MM.1S (cell line): ENCODE measurements around the gene ASTE1.
"Not testable (repeated sequence)": the region's sequence is repeated elsewhere in the genome, so short reads cannot be mapped to it uniquely, and the experiment has no call there.

Experiments used
- DNase-seq: peaks from one replicate; pipeline ENCODE4 v3.0.0-alpha.2; 2015
- H2AFZ ChIP-seq: fragments of 300-600 bp; sonication (generic); 2 replicates; pipeline ENCODE4 v1.6.0; 2016; ENCODE audit warnings: antibody characterized with exemption, low read length
- H3F3A ChIP-seq: fragments of 300-600 bp; sonication (generic); 2 replicates; pipeline ENCODE4 v1.6.1; 2016; ENCODE audit warnings: mild to moderate bottlenecking, antibody characterized with exemption, low read length, moderate library complexity, mixed read lengths; ENCODE audit not compliant: insufficient read depth
- H3K27ac ChIP-seq: fragments of 300-600 bp; sonication (generic); 2 replicates; pipeline ENCODE4 v1.5.1; 2016; ENCODE audit warnings: mild to moderate bottlenecking, low read length
- H3K27me3 ChIP-seq: fragments of 300-600 bp; sonication (generic); replicated peaks from 2 replicates; pipeline ENCODE4 v1.6.0; 2016; ENCODE audit warnings: low read length; ENCODE audit not compliant: insufficient read depth
- H3K36me3 ChIP-seq: fragments of 300-600 bp; sonication (generic); replicated peaks from 2 replicates; pipeline ENCODE4 v1.6.1; 2016; ENCODE audit warnings: mild to moderate bottlenecking, low read length, mixed read lengths; ENCODE audit not compliant: insufficient read depth
- H3K4me1 ChIP-seq: fragments of 300-600 bp; sonication (generic); 2 replicates; pipeline ENCODE4 v1.6.1; 2016; ENCODE audit warnings: low read length, mixed read lengths
- H3K4me2 ChIP-seq: fragments of 300-600 bp; sonication (generic); 2 replicates; pipeline ENCODE4 v1.6.0; 2016; ENCODE audit warnings: low read depth, low read length
- H3K4me3 ChIP-seq: fragments of 300-600 bp; sonication (generic); 2 replicates; pipeline ENCODE4 v1.5.1; 2016; ENCODE audit warnings: low read length, mixed read lengths
- H3K79me2 ChIP-seq: fragments of 300-600 bp; sonication (generic); 2 replicates; pipeline ENCODE4 v1.6.1; 2016; ENCODE audit warnings: mixed run types, low read length, mixed read lengths
- H3K9ac ChIP-seq: fragments of 300-600 bp; sonication (generic); 2 replicates; pipeline ENCODE4 v1.6.1; 2016; ENCODE audit warnings: low read length, mixed read lengths
- H3K9me2 ChIP-seq: fragments of 300-600 bp; sonication (generic); replicated peaks from 2 replicates; pipeline ENCODE4 v1.6.1; 2016; ENCODE audit warnings: mild to moderate bottlenecking, low read length, mixed read lengths; ENCODE audit not compliant: insufficient read depth
- H3K9me3 ChIP-seq: fragments of 300-600 bp; sonication (generic); replicated peaks from 2 replicates; pipeline ENCODE4 v1.6.1; 2016; ENCODE audit warnings: mild to moderate bottlenecking, low read length, mixed read lengths; ENCODE audit not compliant: insufficient read depth
- H4K20me1 ChIP-seq: fragments of 300-600 bp; sonication (generic); 2 replicates; pipeline ENCODE4 v1.6.1; 2016; ENCODE audit warnings: mild to moderate bottlenecking, low read length, moderate library complexity, mixed read lengths; ENCODE audit not compliant: insufficient read depth
- EZH2 ChIP-seq: fragments of 300-600 bp; sonication (generic); optimal IDR thresholded peaks from 2 replicates; pipeline ENCODE3; 2017; ENCODE audit warnings: low read depth, mild to moderate bottlenecking, antibody characterized with exemption, low read length, mixed read lengths
- EZH2phosphoT487 ChIP-seq: fragments of 300-600 bp; sonication (generic); IDR thresholded peaks from 2 replicates; pipeline ENCODE4 v1.6.1; 2018; ENCODE audit warnings: antibody characterized with exemption, low read length
- TF ChIP-seq, protein P1 (sequence below): fragments of 300-600 bp; sonication (generic); IDR thresholded peaks from 2 replicates; pipeline ENCODE4 v1.5.1; 2016; ENCODE audit warnings: antibody characterized with exemption, low read length, mixed read lengths

The ASTE1 gene

DNA sequence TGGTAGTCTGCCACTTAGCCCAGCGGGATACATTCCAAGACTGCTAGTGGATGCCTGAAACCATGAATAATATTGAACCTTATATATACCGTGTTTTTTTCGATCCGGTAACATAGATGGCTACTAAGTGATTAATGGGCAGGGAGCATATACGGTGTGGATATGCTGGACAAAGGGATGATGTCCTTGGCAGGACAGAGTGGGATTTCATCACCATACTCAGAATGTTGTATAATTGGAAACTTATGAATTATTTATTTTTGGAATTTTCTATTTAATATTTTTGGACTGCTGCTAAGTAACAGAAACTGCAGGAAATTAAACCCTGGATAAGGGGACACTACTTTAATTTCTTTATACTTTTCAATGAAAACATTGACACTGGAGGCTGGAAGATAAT is 53.2 kb downstream of the ASTE1 start:
- Histone ChIP-seq H3K4me1 (no peaks in the 10 kb centered on the region), H3K9me3 (no peaks in the 10 kb centered on the region), H3K27me3 (no peaks in the 10 kb centered on the region), H3F3A (no peaks in the 10 kb centered on the region), H3K4me3 (no peak overlapping the region), H3K27ac (no peak overlapping the region), H3K79me2 (no peaks in the 10 kb centered on the region), H3K9me2 (no peaks in the 10 kb centered on the region), H3K4me2 (no peak overlapping the region), H3K9ac (no peak overlapping the region), H2AFZ (no peak overlapping the region), H4K20me1 (no peaks in the 10 kb centered on the region), H3K36me3 (no peaks in the 10 kb centered on the region)
- TF ChIP-seq, protein P1, sequence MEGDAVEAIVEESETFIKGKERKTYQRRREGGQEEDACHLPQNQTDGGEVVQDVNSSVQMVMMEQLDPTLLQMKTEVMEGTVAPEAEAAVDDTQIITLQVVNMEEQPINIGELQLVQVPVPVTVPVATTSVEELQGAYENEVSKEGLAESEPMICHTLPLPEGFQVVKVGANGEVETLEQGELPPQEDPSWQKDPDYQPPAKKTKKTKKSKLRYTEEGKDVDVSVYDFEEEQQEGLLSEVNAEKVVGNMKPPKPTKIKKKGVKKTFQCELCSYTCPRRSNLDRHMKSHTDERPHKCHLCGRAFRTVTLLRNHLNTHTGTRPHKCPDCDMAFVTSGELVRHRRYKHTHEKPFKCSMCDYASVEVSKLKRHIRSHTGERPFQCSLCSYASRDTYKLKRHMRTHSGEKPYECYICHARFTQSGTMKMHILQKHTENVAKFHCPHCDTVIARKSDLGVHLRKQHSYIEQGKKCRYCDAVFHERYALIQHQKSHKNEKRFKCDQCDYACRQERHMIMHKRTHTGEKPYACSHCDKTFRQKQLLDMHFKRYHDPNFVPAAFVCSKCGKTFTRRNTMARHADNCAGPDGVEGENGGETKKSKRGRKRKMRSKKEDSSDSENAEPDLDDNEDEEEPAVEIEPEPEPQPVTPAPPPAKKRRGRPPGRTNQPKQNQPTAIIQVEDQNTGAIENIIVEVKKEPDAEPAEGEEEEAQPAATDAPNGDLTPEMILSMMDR = no peak
- TF ChIP-seq EZH2 (no peak), EZH2phosphoT487 (no peak)
- no peak for DNase-seq

DNA sequence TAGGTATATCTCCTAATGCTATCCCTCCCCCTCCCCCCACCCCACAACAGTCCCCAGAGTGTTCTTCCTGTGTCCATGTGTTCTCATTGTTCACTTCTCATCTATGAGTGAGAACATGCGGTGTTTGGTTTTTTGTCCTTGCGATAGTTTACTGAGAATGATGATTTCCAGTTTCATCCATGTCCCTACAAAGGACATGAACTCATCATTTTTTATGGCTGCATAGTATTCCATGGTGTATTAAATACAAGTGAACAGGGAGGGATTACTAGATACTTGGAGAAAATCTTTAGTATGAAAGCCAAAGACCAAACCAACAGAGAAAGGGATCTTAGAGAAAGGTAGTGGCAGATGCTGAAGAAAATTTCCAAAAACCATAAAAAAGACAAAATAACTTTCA is 54.0 kb downstream of the ASTE1 start:
- H2AFZ ChIP-seq, H3K27ac ChIP-seq, H4K20me1 ChIP-seq, H3K79me2 ChIP-seq, H3K9me2 ChIP-seq, H3K4me3 ChIP-seq, H3K27me3 ChIP-seq, H3K9ac ChIP-seq, DNase-seq, H3K4me2 ChIP-seq, H3K36me3 ChIP-seq, H3K4me1 ChIP-seq, H3K9me3 ChIP-seq, H3F3A ChIP-seq: not testable (repeated sequence)

- Histone ChIP-seq H3K79me2 (no peaks in the 10 kb centered on the region), H3K9me3 (no peaks in the 10 kb centered on the region), H3K36me3 (no peaks in the 10 kb centered on the region), H3K27ac (no peak overlapping the region), H3F3A (no peaks in the 10 kb centered on the region), H3K4me3 (no peak overlapping the region), H3K27me3 (no peaks in the 10 kb centered on the region), H3K9me2 (no peaks in the 10 kb centered on the region), H4K20me1 (no peaks in the 10 kb centered on the region), H3K9ac (no peak overlapping the region), H2AFZ (no peak overlapping the region), H3K4me2 (no peak overlapping the region), H3K4me1 (no peaks in the 10 kb centered on the region)
- no peak for DNase-seq
- no peak for TF ChIP-seq EZH2
- no peak for TF ChIP-seq EZH2phosphoT487
- TF ChIP-seq, protein P1 = no peak
Observed at GRCh38 chr3:130971208-130971607, 55.4 kb downstream of the ASTE1 start.

DNA sequence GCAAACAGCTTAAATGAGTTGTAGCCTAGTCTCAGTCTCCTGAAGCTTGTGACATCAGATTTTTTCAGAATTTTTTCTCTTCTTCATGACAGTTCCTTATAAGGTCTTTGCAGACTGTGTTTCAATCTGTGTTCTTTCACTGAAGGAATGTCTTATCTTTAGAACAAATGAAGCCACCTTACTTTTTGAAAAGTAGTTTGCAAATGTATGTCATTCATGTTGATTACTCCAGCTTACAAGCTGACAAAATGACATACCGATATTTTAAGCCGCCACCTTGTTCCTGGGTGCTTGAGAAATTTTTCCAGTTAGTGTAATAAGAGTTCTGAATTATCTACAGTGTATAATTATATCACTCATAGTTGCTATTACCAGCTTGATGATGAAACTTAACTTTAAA is 57.0 kb downstream of the ASTE1 start:
- no peaks in the 10 kb centered on the region for H3K27me3 ChIP-seq
- H3K4me3 ChIP-seq = no peak overlapping the region
- H3K9ac ChIP-seq = no peak overlapping the region
- H3K36me3 ChIP-seq = no peaks in the 10 kb centered on the region
- H3K9me3 ChIP-seq = no peaks in the 10 kb centered on the region
- H3K9me2 ChIP-seq = no peaks in the 10 kb centered on the region
- no peak overlapping the region for H2AFZ ChIP-seq
- no peaks in the 10 kb centered on the region for H3K4me1 ChIP-seq
- no peaks in the 10 kb centered on the region for H3K79me2 ChIP-seq
- H3K27ac ChIP-seq = no peak overlapping the region
- H3K4me2 ChIP-seq = no peak overlapping the region
- H4K20me1 ChIP-seq = no peaks in the 10 kb centered on the region
- no peak for DNase-seq
- no peaks in the 10 kb centered on the region for H3F3A ChIP-seq
- TF ChIP-seq, protein P1 = no peak
- no peak for TF ChIP-seq EZH2
- TF ChIP-seq EZH2phosphoT487 = no peak
